HG03025 (cell line): ENCODE measurements around the gene DCAKD.

ENCODE experiments used
- ATAC-seq: cut with Tn5 transposase; IDR thresholded peaks from one replicate; pipeline ENCODE4 v1.9.1; 2021; ENCODE audit warnings: mild to moderate bottlenecking, moderate library complexity; ENCODE audit not compliant: unreplicated experiment, low FRiP score

Gene DCAKD

GRCh38 chr17:44977814-44978550 is 73.5 kb downstream of the DCAKD start:
- no peak for ATAC-seq

- no peak for ATAC-seq
Measured at GRCh38 chr17:44977065-44977464, 74.4 kb downstream of the DCAKD start.

- no peak for ATAC-seq
Measured at GRCh38 chr17:44976206-44976605, 75.2 kb downstream of the DCAKD start.
